ENCODE data around the gene KAT2A.
"Not testable (repeated sequence)": the region's sequence is repeated elsewhere in the genome, so short reads cannot be mapped to it uniquely, and the experiment has no call there.

The KAT2A gene

DNA sequence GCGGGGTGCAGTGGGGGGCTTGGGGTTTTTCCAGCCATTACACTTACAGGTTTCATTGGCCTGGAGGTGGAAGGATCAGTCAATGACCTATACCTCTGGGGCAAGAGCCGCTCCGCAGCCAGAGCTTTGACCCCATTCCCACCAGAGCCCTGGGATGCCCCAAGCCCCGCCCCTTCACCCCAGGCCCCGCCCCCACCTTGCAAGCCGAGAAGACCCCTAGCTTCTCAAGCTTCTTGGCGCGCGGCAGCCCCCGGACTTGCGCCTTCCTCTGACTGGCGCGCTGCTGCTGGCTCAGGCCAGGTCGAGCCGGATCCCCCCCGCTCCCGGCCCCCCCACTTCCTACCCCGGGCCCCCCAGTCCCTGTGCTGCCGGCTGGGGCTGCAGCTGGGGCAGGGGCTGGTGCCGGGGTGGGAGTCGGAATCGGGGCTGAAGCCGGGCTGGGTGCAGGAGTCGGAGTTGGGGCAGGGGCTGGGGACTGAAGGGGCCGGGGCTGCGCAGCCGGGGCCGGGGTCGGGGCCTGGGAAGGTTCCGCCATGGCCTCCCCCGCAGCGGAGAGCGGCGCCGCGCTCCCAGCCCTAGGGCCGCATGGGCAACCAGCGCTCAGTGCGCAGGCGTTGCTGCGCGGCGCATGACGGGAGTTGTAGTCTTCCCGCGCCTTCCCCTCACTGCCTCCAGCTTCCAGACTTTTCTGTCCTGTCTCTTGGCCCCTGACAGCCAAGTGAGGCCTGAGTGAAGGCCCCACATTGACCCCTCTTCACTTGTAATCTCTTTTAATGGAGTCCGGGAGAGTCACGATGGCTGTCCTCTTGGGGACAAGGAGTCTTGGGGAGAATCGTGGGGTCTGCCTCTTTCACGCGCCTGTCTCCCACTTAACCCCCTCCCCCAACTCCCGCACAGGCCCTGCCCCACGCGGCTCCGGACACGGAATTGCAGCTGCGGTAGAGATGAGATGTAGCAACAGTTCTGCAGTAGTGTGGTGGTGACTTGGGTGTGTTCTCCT, at the start of gene KAT2A:
KAT2A (minus strand) TSS at position 598 of the 1,000 bp plus-strand sequence; CDS start at position 535, 63 bp downstream.
- DNase-seq: peak; percentile 84

GRCh38 chr17:42169351-42169750, 48.2 kb upstream of the KAT2A start:
- DNase-seq: no peak

- DNase-seq: no peak
These were observed 46.6 kb upstream of the KAT2A start for GRCh38 chr17:42167807-42168206.

DNA sequence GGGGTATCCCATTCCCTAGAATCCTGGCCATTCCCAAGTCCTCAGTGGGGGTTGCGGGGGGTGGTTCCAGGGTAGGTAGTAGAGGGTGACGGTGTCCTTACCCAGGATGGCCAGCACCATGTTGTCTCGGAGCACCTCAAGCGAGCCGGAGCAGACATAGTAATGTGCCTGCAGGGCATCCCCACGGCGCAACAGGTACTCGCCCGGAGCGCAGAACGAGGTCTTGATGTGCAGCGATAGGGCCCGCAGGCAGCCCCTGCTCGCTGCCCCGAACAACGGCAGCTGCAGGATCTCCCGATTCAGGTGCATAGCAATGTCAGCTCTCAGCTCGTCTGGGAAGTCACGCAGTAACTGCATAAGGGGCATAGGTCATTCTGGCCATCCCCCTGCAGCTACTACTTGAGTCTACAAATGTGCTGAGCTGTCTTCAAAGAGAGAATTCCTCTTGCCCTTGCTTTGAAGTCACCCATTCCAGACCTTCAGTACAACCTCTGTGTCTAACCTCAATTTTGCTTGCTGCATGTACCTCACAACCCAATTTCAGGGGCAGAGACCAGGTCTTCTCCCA, 45.1 kb upstream of the KAT2A start:
- no peak for DNase-seq

DNA sequence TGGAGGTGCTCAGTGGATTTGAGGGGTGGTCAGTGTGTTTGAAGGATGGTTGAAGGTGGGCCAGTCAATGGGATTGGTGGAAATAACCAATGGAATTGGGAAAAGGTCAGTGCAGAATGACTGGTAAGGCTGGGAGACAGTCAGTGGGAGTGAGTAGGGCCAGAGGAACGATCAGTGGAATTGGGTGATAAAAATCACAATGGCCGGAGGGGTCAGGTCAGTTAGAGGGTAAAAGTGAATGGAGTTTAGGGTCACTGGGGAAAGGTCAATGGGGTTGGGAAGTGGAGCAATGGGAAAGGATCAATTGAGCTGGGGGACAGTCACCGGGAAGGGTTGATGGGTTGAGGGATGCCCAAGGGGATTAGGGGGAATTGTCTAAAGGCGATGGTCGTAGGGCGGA, 44.6 kb upstream of the KAT2A start:
- no peak for DNase-seq

DNA sequence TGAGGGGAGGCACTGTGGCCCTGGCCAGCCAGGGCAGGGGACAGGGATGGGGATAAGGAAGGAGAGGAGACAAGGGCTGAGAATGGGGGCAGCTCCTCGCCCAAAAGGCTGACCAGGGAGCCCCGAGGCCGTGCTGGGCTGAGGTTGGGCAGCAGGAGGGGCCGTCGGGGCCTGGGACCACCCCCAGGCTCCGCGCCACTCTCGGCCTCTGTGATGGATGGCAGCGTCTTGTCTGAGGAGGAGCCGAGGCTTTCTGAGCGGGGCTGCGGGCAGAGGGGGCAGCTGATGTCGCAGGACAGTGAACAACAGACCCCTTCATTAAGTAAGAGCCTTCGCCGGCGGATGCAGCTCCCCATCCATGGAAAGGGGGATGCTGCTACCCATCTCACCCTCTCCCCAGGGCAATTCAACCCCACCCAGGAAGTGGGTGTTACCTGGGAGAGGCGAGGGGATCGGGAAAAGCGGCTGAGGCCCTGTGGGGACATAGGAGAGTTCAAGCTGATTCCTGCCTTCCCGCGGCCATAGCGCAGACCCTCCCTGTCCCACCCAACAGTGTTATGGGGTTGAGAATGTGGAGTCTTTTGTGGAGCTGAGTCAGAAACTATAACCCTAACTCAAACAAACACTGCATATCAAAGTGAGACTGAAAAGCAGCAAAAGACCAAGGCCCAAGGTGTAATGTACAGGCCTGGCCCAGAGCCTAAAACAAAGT, 42.7 kb upstream of the KAT2A start:
- no peak for DNase-seq

DNA sequence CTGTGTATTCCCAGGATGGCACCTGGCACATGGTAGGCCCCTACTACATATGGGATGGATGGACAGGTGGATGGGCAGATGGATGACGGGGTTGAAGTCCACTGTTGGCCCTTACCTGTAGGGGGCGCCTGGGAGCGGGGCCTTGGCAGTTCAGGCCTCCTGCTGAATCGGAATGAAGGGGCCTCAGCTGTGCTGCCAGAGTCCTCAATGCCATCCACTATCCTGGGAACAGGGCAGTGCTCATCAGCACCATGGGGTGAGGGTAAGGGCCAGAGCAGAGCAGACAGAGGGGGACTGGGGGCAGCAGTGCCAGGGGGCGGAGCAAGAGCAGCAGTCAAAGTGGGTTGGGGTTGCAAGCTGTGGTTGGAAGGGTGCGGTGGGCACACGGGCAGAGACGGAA, 41.9 kb upstream of the KAT2A start:
- peak; percentile 44 for DNase-seq

DNA sequence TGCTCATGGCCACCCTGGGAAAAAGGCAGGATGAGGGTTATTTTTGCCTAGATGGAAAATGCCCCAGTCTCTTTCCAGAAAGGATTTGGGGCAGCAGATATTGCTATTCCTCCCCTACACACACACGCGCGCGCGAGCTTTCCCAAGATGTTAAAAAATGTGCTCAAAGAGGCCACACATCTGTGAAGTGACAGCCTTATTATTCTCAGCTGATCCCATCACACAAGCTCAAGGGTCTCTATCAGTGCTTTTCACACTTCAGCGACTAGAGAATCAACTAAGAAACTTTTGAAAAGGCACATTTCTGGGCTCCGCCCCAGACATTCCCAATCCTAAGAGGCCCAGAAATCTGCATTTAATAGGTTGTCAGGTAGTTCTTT, 39.4 kb upstream of the KAT2A start:
- DNase-seq: no peak

DNA sequence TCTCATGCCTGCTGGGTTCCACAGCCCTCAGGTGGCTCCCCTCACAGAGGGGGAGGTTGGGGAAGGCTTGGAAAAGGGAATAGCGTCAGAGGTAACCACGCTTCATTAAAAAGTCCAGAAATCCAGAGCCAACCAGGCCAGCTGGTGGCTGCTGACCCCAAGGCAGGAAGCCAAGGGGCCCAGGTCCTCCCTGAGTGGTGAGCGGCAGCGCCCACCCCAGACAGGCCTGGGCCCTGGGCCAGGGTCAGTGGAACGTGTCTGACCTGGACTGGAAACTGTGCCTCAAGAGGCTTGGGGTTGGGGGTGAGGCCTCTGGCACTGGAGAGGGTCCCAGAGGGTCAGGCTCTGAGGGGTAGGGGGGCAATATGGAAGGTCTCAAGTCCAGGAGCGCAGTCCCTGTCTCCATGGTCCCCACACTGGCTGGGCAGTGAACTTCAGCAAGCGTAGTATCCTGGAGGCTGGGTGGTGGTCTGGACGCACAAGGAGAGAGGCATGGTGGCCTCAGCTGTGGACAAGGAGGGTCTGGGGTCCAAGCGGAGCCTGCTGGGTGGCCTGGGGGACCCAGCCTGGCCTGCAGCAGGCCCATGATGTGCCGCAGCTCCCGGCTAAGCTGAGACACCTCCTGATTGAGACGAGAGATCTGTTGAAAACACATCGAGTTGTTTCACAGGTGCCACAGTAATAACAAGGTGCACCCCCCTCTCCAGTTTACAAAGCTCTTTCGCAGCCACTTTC, 38.8 kb upstream of the KAT2A start:
- DNase-seq: no peak

- no peak for DNase-seq
These were observed 34.5 kb upstream of the KAT2A start for GRCh38 chr17:42155614-42156045.

- DNase-seq: no peak
These were observed 33.0 kb upstream of the KAT2A start for GRCh38 chr17:42153919-42154742.

DNA sequence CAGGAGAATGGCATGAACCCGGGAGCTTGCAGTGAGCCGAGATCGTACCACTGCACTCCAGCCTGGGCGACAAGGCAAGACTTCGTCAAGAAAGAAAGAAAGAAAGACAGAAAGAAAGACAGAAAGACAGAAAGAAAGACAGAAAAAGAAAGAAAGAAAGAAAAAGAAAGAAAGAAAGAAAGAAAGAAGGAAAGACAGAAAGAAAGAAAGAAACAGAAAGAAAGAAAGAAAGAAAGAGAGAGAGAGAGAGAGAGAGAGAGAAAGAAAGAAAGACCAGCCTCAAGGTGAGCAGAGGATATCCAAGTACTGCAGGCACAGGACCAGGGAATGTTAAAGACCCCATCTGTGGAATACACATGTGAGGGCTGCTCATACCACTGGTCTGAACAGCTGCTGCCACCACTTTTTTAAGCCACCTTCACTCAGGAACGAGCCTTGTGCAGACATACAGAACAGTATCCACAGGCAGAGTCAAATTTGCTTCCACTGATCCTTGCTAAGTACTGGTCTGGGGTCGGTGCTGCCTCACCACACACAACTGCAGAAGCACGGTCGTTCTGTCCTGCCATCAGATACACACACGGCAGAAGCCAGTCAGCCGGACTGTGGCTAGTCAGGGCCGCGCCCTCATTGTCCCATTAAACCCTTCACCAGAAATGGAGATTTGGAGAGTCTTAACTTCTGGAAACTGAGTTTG, 25.9 kb upstream of the KAT2A start:
- no peak for DNase-seq

DNA sequence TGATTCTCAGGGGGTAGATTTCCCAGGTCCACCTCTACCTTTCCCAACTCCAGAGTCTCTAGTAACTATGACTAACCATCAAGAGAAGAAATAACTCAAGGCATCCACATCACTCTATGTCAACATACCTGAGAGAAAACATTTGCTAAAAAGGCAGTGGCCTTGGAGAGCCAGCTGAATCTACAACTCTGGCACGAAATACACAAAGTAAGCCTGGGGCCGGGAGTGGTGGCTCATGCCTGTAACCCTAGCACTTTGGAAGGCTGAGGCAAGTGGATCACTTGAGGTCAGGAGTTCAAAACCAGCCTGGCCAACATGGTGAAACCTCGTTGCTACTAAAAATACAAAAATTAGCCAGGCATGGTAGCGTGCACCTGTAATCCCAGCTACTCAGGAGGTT, 22.0 kb upstream of the KAT2A start:
- DNase-seq: not testable (repeated sequence)

GRCh38 chr17:42142371-42142896, 21.3 kb upstream of the KAT2A start:
- DNase-seq: no peak

DNA sequence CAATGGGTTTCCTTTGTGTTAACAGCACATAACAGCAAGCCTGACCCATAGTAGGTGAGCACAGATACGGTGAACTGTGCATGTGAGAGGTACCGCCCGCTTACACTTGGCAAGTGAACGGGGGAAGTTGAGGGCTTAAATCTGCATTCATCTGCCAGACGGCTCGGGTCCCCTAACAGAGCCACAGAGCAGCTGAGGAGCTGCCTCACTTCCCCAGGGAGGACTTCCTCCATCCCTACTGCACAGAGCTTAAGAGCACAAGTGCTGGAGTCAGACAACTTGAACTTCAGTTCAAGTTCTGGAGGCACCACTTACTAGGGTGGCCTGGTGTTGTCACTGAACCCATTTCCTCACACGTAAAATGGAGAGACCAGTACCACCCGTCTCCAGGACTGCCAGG, 20.2 kb upstream of the KAT2A start:
- no peak for DNase-seq

- not testable (repeated sequence) for DNase-seq
These were observed 19.5 kb upstream of the KAT2A start for GRCh38 chr17:42140690-42141089.

DNA sequence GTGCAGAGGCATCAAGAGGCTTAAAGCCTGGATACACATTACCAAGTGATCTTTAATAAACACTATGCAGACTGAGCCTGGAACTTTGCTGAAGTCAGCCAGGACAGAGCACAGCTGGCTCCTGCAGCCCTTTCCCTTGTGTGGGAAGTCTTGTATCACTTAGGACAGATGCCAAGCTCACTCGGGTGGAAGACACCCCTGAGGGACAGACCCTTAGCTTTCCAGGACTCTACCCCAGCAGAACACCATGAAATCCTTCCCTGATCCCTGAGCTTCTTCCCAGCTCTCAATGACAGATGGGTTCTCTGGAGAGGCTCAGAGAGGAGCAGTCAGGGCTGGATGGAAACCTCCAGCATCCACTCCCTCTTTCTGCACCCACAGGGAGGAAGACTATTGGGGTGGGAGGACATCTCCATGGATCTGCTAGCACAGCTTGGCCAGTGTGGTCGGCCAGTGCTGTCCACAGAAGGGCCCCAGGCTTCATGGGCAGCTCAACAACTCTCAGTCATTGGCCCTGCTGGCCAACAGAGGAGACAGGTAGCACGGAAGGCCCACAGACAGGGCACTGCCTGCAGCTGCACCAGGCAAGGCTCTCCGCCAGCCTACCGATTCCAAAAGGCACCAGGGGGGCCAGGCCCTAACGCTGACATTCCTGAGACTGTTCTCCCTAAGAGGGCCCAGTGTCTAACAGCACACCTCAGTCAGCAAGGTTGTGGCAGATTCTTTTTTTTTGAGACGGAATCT, 17.8 kb upstream of the KAT2A start:
- no peak for DNase-seq

GRCh38 chr17:42136654-42137051, 15.5 kb upstream of the KAT2A start:
- DNase-seq: no peak

DNA sequence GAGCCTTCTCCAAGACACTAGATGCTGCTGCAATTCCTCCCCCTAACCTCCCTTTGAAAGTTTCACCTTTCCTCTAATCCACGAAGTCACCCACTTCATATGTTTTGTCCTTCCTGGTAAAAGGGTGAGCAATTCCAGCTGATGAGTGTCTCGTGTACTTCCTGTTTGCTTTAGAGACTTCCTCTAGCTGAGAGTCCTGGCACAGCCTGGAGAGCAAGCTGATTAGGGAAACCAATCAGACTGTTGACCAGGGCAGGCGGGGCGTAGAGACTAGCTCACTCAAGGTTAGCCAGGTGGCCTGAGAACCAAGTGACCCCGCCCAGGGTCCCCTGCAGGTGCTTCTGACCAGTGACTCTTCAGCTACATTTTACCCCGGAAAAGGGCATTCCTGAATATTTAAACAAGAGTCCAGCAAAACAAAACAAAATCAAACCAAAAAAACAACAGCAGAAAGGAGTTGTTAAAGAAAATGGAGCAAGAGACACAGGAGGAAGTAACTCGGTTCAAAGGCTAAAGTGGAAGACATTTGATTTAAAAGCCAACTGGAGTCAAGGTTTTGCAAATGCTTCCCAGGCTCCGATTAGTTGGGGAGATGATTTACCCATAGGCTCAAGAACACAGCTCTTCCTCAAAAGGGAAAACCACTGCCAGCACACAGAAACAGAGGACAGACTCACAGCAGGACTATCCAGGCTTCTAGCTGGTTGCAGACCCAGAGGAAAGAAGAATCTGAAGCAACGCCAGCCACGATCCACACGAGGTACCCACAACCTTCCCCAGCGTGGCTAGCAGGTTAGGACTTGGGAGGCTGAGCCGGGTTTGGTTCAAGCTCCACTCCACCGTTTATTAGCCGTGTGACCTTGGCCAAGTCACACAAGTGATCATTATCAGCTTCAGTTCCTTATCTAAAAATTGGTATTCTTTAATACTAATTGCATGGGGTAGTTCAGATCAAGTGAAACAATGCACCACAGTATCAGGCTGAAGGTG, 14.8 kb upstream of the KAT2A start:
- DNase-seq: peak; percentile 45

Measured in CD4-positive, alpha-beta T cell treated with Interleukin-6 for 4 hours (primary cell).